Ramos (cell line): Measurements from ENCODE around the gene NDEL1.

ENCODE experiments used
- in situ Hi-C: fragments of 300-500 bp; cut with MboI; formaldehyde crosslinking; loops from one replicate; pipeline ENCODE4 v1.14.3; 2022; ENCODE audit warnings: low sequenced_read_pairs; ENCODE audit not compliant: unreplicated experiment

NDEL1 gene

DNA sequence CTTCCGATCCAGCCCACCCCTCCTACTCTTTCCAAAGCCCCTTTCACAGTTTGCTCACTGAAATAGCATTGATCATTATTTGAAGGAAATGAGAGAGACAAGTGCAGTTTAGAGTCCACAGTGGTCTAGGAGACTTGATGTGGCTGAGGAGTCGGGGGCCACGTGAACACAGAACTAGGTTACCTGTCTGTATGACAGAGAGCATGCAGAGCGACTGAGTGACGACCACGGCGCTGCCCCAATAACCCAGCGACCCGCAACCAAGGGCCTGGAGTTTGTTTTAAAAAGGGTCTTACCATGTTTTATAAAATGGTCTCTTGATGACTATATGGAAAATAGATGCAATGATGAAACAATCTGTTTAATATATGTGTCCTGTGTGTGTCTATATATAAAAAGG is 39.5 kb downstream of the NDEL1 start:
- in situ Hi-C loops: no loop called here

DNA sequence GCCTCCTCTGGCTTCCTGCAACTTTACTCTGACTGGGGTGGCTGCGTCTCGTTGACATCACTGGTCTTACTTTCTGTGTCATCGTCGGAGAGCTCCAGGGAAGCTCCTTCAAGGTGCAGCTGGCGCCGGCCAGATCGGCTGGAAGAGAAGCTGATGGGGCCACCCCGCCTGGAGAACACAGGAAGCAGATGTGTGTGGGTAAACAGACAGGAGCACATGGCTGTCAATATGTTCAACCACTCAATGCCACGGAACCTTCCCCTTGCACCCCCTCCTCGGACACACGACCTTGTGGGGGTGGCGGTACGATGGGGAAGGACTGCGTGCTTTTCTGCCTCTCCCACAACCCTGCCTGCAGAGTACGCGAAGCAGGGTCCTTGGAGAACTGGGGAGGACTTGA is 40.1 kb downstream of the NDEL1 start:
- in situ Hi-C loops: no loop called here

DNA sequence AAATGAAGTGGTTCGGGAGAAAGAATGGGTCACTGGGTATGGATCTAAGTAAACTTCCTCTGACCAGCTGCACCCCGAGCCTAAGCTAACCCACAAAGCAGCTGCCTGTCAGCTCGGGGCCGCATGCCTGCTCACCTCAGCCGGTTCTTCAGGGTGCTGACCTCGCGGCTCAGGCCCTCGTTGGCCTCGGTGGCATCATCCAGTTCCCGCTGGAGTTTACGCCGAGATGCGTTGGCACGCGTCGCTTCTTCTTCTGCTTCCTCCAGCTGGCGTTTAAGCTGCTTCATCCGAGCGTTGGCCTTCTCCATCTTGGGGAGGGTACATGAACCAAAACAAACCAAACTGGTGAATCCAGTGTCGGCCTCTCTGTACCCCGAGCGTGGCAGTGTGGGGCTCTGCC is 41.1 kb downstream of the NDEL1 start:
- in situ Hi-C loops: no loop called here

DNA sequence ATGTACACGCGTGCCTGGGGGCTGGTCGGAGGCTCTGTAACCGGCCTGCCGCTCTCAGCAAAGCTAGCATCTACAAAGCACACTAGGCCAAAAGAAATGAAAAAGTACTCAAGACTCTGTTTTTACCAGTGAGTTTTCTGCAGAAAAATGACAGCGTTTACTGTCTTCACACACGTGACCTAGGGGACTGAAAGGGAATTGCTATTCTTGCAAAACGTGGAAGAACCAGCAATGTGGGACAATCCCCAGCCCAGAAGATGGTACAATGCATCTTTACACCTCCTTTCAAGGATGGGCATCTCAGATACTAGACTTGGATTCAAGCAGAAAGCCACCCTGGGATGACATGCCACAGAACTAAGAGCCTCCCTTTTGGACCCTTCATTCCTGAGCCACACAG is 41.5 kb downstream of the NDEL1 start:
- in situ Hi-C loops: no loop called here

DNA sequence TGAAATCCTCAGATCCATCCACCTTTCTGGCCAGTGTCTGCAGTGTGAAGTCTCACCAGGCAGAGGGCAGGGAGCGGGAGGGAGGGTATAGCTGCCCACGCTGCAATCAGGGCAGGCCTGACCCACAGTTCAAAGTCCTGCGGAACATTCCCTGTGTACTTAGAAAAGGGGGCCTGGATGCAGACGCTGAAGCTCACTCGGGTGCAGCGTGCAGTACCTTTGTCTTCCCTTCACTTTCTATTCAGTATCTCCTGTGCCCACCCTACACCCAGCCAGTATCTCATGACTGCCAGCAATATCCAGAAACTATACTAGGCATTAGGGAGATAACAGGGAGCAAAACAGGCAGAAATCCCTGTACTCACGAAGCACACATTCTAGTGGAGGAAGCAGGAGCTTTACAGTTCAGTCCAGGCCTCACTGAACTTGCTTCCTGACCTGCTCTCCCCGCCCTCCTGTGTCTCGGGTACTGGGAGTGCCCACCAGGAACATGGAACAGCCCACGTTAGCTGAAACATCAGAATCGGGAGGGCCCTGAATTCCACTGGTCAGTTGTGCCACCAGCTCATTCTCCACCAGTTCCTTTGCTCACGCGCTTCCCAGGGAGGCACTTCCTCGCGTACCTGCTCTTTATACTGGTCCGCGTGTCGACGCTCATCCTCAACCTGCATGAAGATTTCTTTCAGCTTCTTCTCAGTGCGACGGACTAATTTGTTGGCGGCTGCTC is 42.2 kb downstream of the NDEL1 start:
- in situ Hi-C loops: no loop called here

DNA sequence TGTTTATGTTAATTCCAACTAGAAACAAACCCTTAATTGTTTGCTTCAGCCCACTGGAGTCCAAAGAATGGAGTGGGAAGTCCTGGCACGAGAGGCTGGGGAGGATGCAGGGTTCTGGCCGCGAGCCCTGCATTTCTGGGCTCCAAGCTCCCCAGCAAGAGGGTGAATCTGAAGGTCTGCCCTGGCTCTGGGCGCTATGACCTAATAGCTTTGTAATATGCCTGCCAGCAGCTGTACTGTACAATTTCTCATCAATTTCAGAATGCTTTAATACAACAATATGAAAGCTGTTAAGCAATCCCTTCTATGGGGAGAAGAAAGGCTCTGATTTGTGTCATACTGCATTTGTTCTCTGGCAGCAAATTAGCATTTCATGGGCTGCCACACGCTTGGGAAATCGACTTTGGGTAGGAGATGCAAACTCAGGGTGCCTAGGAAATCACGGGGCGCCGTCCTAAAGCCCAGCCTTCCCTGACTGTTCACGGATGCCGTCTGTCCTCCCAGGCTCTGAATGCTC is 43.8 kb downstream of the NDEL1 start:
- in situ Hi-C loops: no loop called here

DNA sequence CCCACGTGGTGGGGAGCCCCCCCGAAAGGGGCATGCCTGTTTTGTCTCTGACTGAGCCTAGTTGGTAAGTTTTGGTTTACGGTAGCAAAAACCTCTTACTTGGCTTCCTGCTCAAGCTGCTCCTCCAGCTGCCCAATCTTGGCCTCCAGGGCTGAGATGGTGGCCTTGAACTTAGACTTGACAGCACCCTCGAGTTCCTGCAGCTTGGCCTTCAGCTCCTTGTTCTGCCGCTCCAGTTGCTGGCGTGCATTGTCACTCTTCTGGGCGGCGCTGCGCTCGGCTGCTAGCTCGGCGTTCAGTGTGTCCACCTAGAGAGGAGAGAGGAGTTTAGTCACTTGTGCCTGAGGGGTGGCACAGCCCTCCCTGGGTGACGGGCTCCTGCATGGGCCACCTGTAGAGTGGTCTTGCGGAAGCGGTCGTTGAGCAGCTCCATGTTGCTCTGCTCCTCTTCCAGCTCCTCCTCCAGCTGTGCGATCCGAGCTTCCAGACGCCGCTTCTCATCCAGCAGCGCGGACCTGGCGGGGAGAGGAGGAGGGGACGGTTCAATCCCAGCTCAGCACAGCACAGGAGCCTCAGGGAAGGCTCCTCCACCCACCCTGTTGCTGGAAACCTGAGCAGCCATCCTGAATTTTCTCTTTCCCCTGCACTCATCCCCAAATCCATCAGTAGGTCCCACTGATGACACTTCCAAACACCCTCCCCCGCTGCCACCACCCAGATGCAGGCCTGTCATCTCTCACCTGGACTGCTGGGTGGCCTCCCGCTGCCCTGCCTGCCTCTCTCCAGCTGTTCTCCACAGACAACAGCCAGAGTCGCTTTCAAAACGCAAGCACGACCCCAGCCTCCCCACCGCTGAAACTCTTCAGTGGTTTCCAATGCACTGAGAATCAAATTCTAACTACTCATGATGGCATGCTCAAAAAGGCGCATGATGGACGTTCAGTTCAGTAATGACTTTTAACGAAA is 44.6 kb downstream of the NDEL1 start:
- in situ Hi-C loops: no loop called here

DNA sequence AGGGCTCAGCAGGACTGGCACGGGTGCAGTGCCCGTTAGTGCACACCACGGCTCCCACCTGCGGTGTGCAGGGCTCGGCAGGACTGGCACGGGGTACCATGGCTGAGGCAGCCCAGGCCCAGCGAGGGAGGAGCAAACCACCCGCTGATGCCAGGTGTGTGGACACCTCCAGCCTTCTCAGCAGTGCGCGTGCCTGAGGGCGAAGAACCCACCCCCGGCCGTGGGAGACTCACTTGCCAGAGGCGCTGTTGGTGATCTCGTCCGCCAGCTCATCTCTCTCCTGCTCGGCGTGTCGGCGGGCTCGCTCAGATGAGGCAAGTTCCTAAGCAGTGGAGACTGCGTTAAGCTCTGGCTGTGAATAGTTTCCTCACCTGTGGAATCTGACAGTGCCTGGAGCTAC is 45.4 kb downstream of the NDEL1 start:
- in situ Hi-C loops: no loop called here

DNA sequence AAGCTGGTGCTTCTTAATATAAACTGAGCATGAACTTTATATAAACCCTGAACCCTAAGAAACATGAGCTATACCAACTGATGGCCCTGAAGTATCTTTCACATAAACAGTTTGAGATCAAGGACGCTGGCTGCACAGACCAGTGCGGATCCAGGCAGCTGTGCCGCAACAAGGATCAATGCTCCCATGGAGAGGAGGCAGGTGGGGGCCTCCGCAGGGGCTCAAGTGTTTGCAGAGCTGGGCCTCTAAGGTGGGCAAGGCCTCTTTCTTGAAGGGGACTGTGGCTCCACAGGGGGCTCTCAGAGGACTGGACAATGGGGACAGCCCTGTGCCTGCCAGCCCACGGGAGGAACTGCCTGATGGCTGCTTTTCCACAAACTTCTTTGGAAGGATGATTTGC is 46.0 kb downstream of the NDEL1 start:
- in situ Hi-C loops: no loop called here

DNA sequence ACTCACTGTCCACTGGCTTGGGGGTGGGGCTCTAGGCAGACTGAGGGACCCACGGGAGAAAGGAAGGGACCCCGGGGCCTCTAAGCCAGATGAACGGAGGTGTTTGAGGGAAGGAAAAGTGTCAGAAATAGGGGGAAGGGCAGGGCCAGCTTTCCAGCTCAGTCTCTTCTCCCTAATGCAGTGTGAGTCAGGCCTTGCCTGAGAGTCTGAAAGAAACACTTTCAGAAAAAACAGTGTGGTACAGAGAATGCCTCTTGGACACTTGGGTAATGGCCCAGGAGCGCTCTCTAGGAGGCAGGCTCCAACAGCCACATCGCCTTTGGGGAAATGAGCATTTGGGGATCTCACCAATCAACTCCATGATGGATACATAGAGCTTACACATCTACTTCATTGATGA is 46.9 kb downstream of the NDEL1 start:
- in situ Hi-C loops: no loop called here

DNA sequence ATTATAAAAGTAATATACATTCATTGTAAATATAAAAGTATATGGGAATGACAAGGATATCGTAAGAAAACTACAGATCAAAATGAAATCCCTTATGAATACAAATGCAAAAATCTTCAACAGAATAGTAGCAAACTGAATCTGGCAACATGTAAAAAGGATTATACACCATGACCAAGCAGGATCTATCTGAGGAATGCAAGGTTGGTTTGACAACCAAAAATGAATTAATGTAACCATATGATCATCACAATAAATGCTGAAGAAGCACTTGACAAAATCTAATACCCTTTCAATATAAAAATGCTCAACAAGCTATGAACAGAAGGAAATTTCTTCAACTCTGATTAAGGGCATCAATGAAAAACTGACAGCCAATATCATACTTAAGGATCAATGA is 48.8 kb downstream of the NDEL1 start:
- in situ Hi-C loops: no loop called here

DNA sequence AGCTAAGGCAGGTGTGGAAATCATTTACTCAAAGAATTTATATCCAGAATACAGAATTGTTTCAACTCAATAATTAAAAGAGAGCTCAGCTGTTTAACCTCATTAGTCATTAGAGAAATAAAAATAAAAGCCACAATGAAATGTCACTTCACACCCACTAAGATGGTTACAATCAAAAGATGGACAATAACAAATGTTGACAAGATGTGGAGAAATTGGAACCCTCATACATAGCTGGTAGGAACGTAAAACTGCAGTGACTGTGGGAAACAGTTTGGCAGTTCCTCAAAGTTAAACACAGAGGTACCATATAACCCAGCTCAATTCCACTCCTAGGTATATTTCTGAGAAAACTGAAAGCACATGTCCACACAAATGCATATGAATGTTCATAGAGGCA is 49.8 kb downstream of the NDEL1 start:
- in situ Hi-C loops: no loop called here

DNA sequence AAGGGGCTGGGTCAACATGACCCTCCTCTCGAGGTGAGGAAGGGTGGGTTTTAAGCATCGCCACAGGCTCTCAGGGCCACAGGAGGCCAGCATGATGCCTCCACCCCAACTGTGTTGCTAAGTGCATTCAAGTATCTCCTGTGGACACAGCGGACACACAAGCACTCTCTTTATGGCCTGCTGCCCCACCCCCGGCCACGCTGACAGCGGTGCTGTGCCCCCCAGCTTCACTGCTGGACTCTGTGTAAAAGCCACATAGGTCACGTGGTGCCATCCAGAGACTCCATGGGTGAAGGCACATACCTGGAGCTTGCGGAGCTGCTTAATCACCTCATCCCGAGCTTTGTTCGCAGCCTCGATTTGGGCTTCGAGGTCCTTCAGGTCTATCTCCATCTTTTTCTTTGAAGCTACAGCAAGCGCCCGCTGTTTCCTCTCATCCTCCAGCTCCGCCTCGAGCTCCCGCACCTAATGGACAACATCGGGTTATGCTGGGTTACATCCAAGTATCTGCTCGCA is 51.5 kb downstream of the NDEL1 start:
- in situ Hi-C loops: no loop called here

DNA sequence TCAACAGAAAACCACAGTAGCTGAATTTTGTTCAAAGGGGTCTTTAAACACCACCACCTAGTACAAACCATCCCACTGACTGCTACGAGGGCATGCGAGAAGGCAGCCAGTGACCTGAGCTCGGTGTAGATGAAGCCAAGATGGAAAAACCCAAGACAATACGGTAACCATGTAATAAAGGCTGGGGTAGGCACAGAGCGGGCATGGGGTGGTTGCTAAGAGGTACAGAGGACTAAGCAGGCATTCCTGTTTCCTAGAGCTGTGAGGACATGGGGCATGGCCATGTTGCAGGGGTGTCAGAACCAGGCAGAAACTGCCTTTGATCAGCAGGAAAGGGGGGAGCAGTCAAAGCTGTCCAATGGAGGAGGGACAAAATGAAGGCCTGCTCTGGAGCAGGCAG is 52.1 kb downstream of the NDEL1 start:
- in situ Hi-C loops: no loop called here

DNA sequence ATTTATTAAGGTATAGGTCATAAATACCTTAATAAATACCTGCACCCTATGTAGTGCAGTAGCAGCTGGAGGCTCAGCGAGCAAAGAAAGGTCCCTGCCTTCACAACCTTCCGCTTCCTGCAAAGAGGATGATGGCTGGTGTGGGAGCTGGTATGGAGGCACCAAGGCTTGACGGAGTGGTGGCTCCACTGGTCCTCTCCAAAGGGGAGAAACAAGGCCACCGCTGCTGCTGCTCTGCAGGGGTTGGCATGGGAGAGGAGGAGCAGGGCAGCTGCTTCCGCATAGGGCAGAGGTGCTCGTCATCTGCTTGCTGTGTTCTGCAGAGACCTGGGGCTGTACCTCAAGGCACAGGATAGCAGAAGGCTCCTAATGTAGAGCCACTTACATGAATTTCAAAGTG is 52.8 kb downstream of the NDEL1 start:
- in situ Hi-C loops: no loop called here

DNA sequence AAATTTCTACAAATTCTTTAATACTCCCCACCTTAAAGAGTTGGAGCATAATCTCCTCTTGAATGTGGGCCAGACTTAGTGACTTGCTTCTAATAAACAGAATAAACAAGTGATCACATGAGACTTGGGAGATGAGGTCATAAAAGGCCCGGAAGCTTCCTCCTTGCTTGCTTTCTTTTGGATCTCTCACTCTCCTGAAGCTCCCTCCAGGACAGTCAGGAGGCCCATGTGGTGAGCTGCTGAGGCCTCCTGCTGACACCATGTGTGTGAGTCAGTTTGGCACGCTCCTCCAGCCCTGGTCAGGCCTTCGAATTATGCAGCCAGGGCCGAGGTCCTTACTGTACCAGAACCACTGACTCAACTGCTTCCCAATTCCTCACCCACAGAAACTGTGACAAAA is 53.2 kb downstream of the NDEL1 start:
- in situ Hi-C loops: no loop called here

DNA sequence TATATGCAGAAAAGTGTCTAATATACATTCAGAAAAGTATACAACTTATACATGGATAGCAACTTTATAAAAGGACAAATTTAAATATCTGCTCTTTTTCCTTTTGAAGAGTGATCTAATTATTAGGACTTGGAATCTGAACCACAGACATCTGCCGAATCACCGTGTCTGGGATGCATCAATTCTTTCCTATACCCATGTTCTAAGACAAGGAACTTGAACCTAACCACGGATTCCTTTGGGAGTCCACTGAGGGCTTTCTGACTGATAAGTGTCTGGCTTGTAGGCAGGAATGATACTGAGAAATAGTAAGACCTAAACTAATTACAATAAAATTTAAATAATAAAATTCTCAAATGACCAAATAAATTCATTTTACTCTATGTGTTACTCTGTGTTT is 54.2 kb downstream of the NDEL1 start:
- in situ Hi-C loops: no loop called here

DNA sequence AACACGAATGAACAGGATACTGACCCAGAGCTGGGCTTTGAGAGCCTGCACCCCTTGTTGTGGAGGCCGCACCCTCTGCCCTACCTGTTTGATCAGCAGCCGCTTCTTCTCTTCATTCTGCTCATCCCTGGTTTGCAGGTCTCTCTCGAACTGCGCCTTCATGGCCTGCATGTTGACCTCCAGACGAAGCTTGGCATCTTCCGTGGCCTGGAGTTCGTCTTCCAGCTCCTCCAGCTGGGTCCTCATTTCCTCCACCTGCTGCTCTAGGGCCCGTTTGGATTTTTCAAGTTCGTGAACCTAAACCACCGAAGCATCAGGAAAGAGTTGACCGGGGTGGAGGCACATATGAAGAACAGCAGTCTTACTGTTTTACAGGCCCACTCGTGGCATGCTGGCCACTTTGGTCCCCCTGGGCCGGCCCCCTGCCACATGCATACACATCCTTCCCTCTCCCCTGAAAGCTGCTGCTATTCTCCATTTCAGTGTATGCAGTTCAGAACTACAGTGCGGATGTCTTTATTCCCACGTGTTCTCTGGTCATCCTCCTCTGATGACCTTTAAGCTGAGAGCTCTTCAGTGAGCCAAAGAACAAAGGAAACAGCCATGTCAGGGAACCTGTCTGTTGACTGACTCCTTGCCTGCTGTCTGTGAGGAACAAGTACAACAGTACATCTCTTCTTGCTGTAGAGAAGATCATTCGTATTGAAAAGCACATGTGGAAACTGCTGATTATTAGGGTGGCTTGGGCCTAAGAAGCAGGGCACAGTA is 54.8 kb downstream of the NDEL1 start:
- in situ Hi-C loops: no loop called here

DNA sequence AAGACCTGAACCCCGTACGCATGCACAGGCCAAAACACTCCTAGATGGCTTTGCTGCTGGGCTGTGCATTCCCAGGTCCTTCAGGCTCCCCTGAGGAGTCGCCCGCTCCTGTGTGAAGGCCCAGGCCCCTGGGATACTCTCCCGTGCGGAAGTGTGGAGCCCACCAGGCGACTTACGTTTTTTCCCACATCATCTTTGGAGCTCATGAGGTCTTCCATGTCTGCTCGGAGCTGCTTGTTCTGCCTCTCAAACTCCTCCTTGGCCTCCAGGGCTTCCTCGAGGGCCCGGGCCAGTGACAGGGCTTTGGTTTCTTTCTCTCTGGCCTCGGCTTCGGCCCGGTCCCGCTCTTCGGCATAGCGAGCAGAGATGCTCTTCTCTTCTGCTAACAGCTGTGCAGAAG is 56.4 kb downstream of the NDEL1 start:
- in situ Hi-C loops: no loop called here

DNA sequence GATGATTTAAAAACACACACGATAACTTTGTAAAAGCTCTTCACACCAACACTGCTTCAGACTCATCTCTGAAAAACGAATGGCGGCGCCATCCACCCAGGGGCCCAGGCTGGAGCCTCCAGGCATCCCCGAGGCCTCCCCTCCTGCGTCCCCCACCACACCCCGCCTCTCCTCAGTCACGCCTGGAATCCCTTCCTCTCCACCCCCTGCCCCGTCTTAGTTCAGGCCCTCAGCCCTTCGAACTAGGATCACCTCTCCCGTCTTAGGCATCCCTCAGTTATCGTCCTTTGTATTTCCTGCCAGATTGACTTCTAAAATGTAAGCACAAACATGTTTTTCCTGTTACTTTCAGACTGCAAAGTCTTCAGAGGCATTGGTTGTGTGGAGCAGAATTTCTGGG is 58.3 kb downstream of the NDEL1 start:
- in situ Hi-C loops: no loop called here
